GM19240 (cell line): ENCODE data around the gene CRTC3.
"Not testable (repeated sequence)": the region's sequence is repeated elsewhere in the genome, so short reads cannot be mapped to it uniquely, and the experiment has no call there.

Experiments
- DNase-seq: peaks from one replicate; pipeline ENCODE4 v3.0.0; 2011; ENCODE audit warnings: low spot score; ENCODE audit not compliant: insufficient read length

The CRTC3 gene, protein sequence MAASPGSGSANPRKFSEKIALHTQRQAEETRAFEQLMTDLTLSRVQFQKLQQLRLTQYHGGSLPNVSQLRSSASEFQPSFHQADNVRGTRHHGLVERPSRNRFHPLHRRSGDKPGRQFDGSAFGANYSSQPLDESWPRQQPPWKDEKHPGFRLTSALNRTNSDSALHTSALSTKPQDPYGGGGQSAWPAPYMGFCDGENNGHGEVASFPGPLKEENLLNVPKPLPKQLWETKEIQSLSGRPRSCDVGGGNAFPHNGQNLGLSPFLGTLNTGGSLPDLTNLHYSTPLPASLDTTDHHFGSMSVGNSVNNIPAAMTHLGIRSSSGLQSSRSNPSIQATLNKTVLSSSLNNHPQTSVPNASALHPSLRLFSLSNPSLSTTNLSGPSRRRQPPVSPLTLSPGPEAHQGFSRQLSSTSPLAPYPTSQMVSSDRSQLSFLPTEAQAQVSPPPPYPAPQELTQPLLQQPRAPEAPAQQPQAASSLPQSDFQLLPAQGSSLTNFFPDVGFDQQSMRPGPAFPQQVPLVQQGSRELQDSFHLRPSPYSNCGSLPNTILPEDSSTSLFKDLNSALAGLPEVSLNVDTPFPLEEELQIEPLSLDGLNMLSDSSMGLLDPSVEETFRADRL

DNA sequence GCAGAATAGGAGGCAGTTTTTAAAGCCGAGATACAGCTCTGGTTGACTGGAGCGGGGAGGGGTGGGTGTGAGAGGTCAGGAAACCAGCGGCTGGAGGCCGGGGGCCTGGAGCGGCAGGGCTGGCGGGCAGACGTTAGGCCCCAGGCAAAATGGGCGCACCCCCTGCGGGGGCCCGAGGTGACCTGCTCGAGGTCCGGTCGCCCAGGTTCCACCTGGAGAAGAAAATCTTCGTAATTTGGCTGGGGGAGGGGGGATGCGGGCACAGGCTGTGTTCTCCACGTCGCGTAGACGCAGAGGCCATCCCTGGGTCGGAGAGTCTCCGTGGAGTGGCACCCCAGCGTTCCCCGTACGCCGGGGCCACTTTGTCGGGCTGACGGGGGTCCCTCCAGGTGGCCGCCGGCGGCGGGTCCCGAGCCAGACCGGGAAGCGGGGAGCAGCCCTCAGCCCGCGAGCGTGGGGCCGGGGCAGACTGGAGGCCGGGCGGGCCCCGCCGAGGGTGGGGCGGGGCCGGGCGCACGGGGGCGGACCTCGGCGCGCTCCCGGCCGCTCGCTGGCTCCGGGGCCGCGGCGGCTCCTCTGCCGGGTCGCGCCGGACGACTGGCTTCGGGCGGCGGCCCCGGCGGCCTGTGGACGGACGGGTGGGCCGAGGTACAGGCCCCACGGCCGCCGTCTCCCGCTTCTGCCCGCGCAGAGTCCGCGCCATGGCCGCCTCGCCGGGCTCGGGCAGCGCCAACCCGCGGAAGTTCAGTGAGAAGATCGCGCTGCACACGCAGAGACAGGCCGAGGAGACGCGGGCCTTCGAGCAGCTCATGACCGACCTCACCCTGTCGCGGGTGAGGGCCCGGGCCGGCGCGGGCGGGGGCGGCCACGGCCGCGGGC, at the start of gene CRTC3:
TSS of gene CRTC3 (plus strand) at position 553 of the 879 bp plus-strand sequence. CDS start at position 702, 149 bp downstream.
- peak; percentile 69 for DNase-seq

DNA sequence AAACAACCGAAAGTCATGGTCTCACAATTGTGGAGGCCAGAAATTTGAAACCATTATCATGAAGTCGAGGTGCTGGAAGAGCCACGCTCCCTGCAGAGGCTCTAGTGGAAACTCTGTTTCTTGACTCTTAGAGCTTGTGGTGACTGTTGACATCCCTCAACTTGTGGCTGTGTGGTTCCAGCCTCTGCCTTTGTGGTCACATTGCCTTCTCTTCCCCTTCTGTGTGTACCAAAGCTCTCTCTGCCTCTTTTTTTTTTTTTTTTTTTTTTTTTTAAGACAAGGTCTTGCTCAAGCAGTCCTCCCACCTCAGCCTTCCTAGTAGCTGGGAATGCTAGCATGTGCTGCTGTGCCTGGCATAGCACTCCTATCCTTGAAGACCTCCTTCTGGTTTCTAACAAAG, 48.7 kb upstream of the CRTC3 start:
- no peak for DNase-seq

DNA sequence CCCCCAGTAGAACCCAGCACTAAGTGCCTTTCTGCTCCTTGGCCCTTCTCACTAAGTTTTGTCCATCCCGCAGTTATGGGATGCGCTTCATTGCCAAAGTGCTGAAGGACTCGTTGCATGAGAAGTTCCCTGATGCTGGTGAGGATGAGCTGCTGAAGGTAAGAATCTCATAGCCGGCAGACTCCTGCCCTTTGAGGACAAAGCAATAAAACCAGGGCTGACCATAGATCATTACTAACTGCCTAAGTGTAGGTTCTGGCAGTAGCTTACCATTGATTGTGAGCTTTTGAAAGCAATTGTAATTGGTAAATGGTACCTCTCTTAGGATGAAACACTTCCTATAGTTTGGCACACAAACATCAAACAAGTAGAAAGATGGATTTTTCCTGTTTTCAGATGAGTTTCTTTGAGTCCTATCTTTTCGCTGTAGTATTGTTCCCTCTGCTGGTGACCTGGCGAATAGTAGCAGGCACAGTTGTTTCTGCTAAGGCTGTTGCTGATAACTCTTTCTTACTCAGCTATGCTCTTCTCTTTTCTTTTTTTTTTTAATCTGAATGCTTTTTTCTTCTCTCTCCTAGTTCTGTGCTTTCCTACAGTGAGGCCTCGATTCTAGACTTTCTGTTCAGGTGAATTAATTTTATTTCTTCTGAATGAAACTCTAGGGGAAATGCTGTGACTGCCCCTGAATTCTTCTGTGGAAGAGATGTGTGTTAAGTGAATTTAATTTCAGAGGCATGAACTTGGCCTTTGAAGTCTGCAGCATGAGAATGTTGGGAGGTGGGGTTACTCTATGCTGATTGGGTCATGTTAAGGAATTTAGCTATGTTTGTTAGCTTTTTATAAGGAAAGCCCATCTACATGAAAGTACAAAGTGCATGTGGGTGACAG, 47.4 kb upstream of the CRTC3 start:
- no peak for DNase-seq

DNA sequence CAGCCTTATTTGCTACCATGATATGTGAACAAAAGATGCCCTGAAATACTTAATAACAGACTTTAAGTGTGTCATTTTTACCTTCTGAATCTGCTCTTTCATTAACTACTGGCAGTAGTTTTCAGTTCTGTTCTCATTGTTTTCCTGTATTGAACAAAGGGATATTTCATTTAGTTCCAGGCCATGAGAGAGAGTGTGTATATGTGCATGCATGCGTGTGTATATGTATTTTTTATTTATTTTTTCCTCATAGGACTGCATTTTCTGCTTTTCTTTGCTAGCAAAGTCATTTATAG, 46.8 kb upstream of the CRTC3 start:
- no peak for DNase-seq

DNA sequence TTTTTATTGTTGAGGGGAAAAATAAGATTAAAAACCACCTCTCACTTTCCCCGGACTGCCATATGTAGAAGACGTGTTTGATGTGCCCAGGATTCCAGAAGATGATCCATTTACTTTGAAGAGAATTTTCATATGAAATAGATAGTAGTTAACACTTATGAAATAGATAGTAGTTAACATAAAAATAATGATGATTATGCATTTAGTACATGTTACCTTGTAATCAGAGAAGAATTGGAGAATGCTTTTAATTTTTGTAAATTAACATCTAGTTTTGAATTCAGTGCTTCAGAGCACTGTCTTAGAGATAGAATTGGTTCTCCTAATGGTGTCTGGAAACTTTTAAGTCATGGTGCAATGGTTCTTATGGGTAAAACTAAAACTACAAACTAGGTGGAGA, 46.1 kb upstream of the CRTC3 start:
- no peak for DNase-seq

DNA sequence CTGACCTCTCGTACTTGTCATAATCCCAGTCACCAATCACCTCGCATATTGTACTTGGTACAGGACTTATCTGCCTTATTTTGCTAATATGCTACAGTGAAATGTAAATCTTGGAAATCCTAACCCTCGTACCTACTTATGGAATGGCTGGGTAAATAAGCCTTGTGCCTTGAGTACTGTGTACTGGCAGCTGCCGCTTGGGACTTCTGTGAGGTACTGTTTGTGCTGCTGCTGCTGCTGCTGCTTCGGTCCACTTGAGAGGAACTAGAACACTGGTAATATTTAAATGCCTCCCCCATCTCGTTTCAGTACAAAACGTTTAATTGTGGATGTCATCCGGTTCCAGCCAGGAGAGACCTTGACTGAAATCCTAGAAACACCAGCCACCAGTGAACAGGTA, 42.5 kb upstream of the CRTC3 start:
- no peak for DNase-seq

DNA sequence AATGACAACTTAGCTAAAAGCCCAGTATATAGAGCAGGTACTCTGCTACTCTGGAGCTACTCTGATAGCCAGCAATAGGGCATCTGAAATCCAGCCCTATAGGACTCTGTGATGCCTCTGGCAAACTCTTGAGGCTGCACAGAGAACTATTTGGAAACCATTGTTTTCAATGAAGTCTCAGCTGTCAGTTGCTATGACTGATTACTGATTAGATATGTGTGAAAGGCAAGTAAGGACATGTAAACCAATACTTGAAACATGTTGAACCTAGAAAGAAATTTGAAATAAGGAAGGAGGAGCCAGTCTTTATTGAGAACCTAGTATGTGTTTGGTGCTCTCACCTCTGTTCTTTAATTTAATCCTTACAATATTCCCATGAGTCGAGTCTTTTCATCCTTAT, 40.2 kb upstream of the CRTC3 start:
- no peak for DNase-seq

DNA sequence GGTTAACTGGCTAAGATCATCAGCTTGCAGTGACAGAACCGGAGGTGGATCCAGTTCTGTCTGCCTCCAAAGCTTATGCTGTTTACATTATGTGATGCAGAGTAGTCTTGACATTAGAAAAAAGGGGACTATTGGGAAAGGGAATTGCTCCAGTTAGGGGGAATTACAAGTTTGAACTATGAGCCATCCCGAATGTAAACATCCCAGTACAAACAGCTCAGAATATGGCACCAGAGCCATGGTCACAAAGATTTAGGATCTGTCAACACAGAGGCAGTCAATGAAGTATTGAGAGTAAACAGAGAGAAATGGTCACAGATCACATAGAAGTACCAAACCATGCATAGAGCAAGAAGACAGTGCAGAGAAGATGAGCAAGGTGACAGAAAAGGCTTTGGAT, 39.8 kb upstream of the CRTC3 start:
- DNase-seq, result no peak

DNA sequence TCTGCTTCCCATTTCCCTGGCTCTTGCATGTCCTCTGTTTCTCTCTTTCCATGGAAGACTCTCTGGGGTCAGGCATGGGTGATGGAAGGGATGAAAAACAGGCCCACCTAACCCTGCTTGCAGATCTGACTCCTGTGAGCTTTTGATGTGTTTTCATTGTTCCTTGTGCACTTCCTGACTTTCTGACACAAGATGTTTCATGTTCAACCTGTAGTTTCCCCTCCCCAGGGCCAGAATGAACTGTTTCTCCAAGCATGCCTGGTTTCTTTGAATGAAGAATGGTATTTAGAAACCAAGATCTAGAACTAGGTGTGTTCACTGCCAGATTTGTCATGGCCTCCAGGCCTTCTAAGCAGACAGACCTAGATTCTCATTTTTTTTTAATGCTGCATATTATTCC, 36.1 kb upstream of the CRTC3 start:
- DNase-seq, result no peak

DNA sequence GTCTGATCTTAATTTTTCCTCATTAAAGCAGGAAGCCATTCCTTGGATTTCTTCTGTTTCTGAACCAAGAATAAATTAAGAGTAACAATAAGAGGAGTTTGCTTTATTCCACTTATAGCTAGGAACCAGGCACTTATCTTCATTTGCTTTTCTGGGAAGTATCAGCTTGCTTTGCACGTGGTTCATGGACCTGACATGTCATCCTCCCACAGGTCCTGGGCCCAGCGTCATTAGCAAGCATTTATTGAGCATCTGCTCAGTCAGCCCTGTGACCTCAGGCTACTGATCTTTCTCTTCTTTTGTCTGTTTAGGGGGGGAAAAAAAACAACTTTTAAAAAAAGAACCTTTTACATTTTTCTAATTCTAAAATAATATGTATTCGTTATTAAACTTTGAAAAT, 34.7 kb upstream of the CRTC3 start:
- no peak for DNase-seq

DNA sequence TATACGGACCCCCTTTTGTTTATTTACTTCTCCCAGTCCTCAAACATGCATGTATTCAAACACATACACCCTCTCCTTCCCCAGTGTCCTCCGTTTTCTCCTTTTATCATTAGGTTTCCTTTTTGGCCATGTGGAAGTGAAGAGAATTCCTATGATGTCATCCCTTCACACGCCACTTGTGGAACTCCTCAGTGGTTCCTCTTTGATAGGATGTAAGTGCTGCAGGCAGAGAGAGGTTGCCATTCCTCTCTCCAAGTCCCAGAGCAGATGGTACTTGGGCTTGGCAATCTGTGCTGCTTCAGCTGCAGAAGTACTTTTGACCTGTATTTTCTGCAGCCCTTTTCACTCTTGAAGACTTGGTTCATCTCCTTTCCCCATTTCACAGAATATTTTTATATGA, 32.9 kb upstream of the CRTC3 start:
- DNase-seq, result no peak

DNA sequence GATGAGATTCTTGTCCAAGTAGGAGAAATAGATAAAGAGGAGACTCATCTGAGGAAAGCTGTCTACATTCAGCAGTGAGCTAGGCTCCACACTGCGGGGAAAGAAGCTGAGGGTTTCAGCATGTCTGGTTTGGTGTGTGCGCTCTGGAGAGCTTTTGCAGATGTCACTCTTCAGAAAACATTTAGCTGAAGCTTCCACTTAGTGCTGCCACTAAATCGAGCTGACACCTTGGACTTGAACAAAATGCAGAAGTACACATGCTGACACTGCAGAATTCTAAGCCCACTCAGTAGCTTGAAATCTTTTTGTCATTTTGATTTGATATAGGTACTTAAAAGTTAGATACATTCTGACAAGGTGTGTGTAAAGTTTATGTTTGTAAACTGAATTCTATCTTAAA, 32.3 kb upstream of the CRTC3 start:
- no peak for DNase-seq

DNA sequence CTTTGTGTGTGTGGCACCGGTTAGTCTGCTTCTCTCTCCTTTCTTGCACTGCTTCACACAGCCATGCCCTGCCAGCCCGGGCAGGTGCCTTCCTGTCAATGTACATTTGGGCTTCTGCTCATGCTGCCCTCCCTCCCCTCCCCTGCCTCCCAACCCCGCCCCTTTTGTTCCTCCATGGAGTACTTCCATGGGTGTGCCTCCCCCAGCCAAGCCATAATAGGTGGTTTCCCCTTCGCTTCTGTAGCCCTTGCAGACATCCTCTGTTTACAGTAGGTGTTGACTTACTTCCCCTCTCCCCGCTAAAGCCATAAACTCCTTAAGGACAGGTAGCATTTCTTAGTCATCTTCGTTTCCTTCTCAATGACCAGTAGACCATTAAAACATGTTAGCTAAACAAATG, 31.8 kb upstream of the CRTC3 start:
- no peak for DNase-seq

DNA sequence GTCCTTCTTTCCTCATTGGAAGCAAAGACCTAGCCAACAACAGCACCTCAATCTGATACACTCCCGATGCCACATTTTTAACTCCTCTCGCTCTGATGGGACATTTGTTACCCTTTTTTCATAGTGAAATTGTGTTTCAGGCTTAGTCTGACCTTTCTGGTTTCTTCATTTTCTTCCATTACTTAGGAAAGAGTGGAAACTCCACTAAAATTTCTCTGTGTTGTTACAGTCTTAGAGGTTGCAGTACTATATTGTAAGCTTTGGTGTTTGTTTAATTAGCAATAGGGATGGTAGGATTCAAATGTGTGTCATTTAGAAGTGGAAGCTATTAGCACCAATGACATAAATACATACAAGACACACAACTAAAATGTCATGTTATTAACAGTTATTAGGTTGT, 29.6 kb upstream of the CRTC3 start:
- DNase-seq, result no peak

DNA sequence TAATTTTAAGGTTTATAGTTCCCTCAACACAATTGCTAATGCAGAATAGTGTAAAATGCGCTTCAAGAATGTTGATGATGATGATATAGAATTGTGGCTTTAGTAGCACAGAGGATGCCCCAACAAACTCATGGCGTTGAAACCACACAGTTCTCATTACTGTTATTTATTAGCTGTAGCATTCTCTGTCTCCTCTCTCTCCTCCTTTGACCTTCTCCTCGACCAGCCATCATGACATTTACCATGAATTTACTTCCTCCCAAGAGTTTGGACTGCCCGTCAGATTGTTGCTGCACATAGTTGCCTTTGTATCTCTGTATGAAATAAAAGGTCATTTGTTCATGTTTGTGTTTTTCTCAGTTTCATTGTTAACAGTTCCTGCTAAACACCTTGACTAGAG, 27.8 kb upstream of the CRTC3 start:
- DNase-seq, result no peak

DNA sequence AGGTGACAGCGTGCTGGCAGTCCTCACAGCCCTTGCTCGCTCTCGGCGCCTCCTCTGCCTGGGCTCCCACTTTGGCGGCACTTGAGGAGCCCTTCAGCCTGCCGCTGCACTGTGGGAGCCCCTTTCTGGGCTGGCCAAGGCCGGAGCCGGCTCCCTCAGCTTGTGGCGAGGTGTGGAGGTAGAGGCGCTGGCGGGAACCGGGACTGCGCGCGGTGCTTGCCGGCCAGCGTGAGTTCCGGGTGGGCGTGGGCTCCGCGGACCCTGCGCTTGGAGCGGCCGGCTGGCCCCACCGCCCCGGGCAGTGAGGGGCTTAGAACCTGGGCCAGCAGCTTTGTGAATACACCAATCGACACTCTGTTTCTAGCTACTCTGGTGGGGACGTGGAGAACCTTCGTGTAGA, 18.9 kb upstream of the CRTC3 start:
- DNase-seq, result not testable (repeated sequence)

DNA sequence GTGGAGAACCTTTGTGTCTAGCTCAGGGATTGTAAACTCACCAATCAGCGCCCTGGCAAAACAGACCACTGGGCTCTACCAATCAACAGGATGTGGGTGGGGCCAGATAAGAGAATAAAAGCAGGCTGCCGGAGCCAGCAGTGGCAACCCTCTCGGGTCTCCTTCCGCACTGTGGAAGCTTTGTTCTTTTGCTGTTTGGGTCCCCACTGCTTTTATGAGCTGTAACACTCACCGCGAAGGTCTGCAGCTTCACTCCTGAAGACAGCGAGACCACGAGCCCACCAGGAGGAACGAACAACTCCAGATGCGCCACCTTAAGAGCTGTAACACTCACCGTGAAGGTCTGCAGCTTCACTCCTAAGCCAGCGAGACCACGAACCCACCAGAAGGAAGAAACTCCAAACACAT, 18.5 kb upstream of the CRTC3 start:
- not testable (repeated sequence) for DNase-seq

DNA sequence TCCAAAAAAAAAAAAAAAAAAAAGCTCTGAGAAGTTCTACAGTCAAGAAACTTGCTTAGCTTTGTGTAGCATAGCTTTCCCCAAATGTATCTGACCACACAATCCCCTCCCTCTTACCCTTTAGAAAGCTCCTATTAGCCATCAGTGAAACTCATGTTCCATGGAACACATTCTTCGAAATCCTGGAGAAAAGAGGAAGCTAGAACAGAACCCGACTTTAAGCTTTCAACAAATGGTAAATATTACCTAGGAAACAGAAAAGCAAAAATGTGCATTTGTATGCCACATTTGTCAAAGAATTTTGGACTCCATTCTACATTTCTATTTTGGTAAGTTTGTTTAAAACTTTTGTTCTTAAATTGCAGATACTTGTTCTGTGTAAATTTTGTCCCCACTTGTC, 17.4 kb upstream of the CRTC3 start:
- DNase-seq, result no peak

DNA sequence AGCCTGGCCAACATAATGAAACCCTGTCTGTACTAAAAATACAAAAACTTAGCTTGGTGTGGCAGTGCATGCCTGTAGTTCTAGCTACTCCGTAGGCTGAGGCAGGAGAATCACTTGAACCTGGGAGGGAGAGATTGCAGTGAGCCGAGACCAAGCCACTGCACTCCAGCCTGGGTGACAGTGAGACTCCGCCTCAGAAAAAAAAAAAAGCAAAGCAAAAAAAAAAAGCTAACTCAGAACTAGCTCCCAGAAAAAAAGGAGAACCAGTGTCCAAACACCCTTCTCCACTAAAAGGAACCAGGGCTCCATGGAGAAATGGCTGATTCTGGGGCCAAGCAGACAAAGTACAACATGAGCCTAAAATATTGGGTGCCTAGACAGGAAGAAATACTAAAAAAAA, 16.7 kb upstream of the CRTC3 start:
- DNase-seq, result no peak

DNA sequence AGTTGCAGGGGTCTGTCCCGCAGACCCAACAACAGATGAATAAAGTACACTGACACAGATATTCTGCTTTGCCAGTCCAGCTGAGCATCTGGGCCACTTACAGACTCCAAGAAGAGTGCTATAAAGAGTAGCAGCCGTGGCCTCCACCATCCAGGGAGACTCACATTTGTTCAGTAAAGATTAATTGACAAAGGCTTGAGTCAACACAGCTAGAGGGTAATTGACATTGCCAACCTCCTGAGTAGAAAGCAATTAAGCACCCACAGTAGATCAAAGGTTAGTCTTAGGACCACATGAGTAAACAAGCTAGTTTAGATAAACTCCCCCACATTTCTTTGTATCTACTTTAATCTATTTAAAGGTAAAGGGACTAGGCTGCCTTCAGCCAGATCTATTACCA, 16.3 kb upstream of the CRTC3 start:
- DNase-seq, result no peak

DNA sequence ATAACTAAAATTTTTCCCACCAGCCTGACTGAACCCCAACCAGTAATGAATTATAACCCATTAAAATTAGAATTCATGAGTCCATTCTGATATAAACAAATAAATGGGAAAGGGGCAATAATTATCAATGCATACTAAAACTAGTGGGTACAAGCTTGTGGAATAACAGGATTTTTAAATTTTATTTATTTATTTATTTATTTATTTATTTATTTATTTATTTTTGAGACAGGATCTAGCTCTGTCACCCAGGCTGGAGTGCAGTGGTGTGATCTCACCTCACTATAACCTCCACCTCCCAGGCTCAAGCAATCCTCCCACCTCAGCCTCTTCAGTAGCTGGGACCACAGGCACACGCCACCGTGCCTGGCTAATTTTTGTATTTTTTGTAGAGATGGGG, 15.8 kb upstream of the CRTC3 start:
- DNase-seq, result not testable (repeated sequence)
